HepG2 (cell line): ENCODE measurements around the gene RASA2. TPM values are rescaled to one million over a fixed set of nuclear protein-coding genes. Genes with fewer than 3 reads are reported as not detected.
A peak's percentile ranks its signal among the peaks of the same experiment; 100 is the strongest.

Experiments used
- ATAC-seq: fragments of 200-7000 bp; cut with Tn5 transposase; 3 replicates; pipeline ENCODE4 v1.9.1; 2020; ENCODE audit warnings: mild to moderate bottlenecking, moderate library complexity
- BruUV-seq: library from RNA; stranded (reverse); fragments of 400-500 nt; replicated peaks from 2 replicates; lab custom pipeline; 2021; lab: Mats Ljungman, UMichigan
- CTCF ChIA-PET: fragments of 300-600 bp; formaldehyde crosslinking; extraction: SDS; loops from one replicate; lab custom pipeline; 2021; ENCODE audit warnings: low total read pairs, inconsistent platforms, low intra/inter-chr PET ratio; lab: Yijun Ruan, JAX
- POLR2A ChIA-PET: fragments of 350-600 bp; sonication (Branson Sonifier 250); formaldehyde crosslinking; loops from one replicate; lab custom pipeline; 2020; ENCODE audit warnings: antibody characterized with exemption, inconsistent platforms; lab: Yijun Ruan, JAX
- DNase-seq: peaks from one replicate; pipeline ENCODE4 v3.0.0-alpha.2; 2015; ENCODE audit warnings: low spot score
- FAIRE-seq: peaks from 3 replicates; lab custom pipeline; 2011; peaks lifted over from hg19 to GRCh38; lab: Jason Lieb, UNC
- H2AFZ ChIP-seq: one replicate; pipeline ENCODE4 v1.6.1; 2011; ENCODE audit warnings: low read length, inconsistent platforms
- H3K27ac ChIP-seq: fragments of 300-600 bp; 3 replicates; pipeline ENCODE4 v1.8.0; 2011; ENCODE audit warnings: mixed run types, mild to moderate bottlenecking, mixed read lengths, low read length, inconsistent platforms; ENCODE audit not compliant: insufficient read depth; ENCODE audit errors: extremely low read length
- H3K27me3 ChIP-seq, 2 experiments: fragments of 200-600 bp in 1 of 2; 2 replicates in 1 of 2; 3 replicates in 1 of 2; pipeline versions ENCODE4 v1.6.0 to v1.8.0; 2011; ENCODE audit warnings: low read length in 2 of 2, mild to moderate bottlenecking in 2 of 2, moderate library complexity in 2 of 2, inconsistent platforms in 1 of 2; ENCODE audit not compliant: insufficient read depth in 2 of 2, control insufficient read depth in 1 of 2
- H3K36me3 ChIP-seq, 2 experiments: fragments of 200-600 bp in 1 of 2; replicated peaks in 1 of 2; 2 replicates in 1 of 2; 3 replicates in 1 of 2; pipeline versions ENCODE4 v1.5.1 to v1.8.0; 2011; ENCODE audit warnings: low read length in 2 of 2, inconsistent platforms in 1 of 2; ENCODE audit not compliant: insufficient read depth in 2 of 2, control insufficient read depth in 1 of 2
- H3K4me1 ChIP-seq: 2 replicates; pipeline ENCODE4 v1.5.1; 2012; ENCODE audit warnings: low read length, inconsistent platforms; ENCODE audit not compliant: insufficient read depth
- H3K4me2 ChIP-seq: 2 replicates; pipeline ENCODE4 v1.6.0; 2011; ENCODE audit warnings: low read depth, low read length, inconsistent platforms
- H3K4me3 ChIP-seq, 3 experiments: fragments of 200-600 bp in 1 of 3; sonication (generic), shearing (Covaris generic) in 1 of 3; replicated peaks in 1 of 3; 2 replicates each; pipeline ENCODE4 v1.5.1; 2011 to 2016; ENCODE audit warnings: low read length in 3 of 3, inconsistent platforms in 2 of 3, low read depth in 2 of 3, mild to moderate bottlenecking in 2 of 3, control low read depth in 1 of 3, mixed read lengths in 1 of 3; ENCODE audit not compliant: insufficient read depth in 1 of 3
- H3K79me2 ChIP-seq: one replicate; pipeline ENCODE4 v1.6.1; 2011; ENCODE audit warnings: low read length, inconsistent platforms; ENCODE audit not compliant: insufficient read depth
- H3K9ac ChIP-seq: 2 replicates; pipeline ENCODE4 v1.6.0; 2011; ENCODE audit warnings: mild to moderate bottlenecking, low read depth, low read length, inconsistent platforms; ENCODE audit not compliant: insufficient read depth
- H3K9me3 ChIP-seq: 2 replicates; pipeline ENCODE4 v1.5.1; 2012; ENCODE audit warnings: mild to moderate bottlenecking, low read length
- H4K20me1 ChIP-seq: 2 replicates; pipeline ENCODE4 v1.6.0; 2011; ENCODE audit warnings: inconsistent platforms, mild to moderate bottlenecking, low read length, moderate library complexity; ENCODE audit not compliant: insufficient read depth
- BCL6 ChIP-seq: IDR thresholded peaks from 2 replicates; pipeline ENCODE4 v1.6.1; 2016; ENCODE audit warnings: missing genetic modification reagents, missing compliant biosample characterization
- KLF9 ChIP-seq: IDR thresholded peaks from 2 replicates; pipeline ENCODE4 v1.6.1; 2016; ENCODE audit warnings: low read depth
- NONO ChIP-seq, 2 experiments: fragments of 450-650 bp in 1 of 2; sonication (generic) in 1 of 2; formaldehyde crosslinking in 1 of 2; IDR thresholded peaks in 1 of 2; conservative IDR thresholded peaks in 1 of 2; 2 replicates each; pipeline versions ENCODE4 v1.6.1 to v1.8.0; 2017 to 2022; ENCODE audit warnings: mild to moderate bottlenecking in 1 of 2, missing genetic modification reagents in 1 of 2, moderate library complexity in 1 of 2
- REPIN1 ChIP-seq: sonication (generic); formaldehyde crosslinking; IDR thresholded peaks from 2 replicates; pipeline ENCODE4 v1.8.0; 2022; ENCODE audit warnings: missing genetic modification reagents, low read depth, mild to moderate bottlenecking, borderline replicate concordance
- RFX1 ChIP-seq: fragments of 450-650 bp; IDR thresholded peaks from 2 replicates; pipeline ENCODE4 v1.6.1; 2017
- SIX4 ChIP-seq: sonication (generic); formaldehyde crosslinking; IDR thresholded peaks from 2 replicates; pipeline ENCODE4 v1.4.0; 2020; ENCODE audit warnings: missing genetic modification reagents
- ZFP90 ChIP-seq: sonication (generic); formaldehyde crosslinking; IDR thresholded peaks from 2 replicates; pipeline ENCODE4 v1.8.0; 2022; ENCODE audit warnings: missing genetic modification reagents, mild to moderate bottlenecking, inconsistent platforms, borderline replicate concordance
- ZNF30 ChIP-seq: sonication (generic); formaldehyde crosslinking; IDR thresholded peaks from 2 replicates; pipeline ENCODE4 v1.5.0; 2020; ENCODE audit warnings: mild to moderate bottlenecking, missing genetic modification reagents
- ZNF891 ChIP-seq: sonication (generic); formaldehyde crosslinking; IDR thresholded peaks from 2 replicates; pipeline ENCODE4 v1.5.0; 2020; ENCODE audit warnings: mild to moderate bottlenecking, missing genetic modification reagents
- WGBS: methylation state at CpG from one replicate; pipeline ENCODE4 v1.1.6; 2017; ENCODE audit warnings: low lambda C conversion rate; 5-methylcytosine and 5-hydroxymethylcytosine counted together
- in situ Hi-C: cut with HindIII; loops from 2 replicates; pipeline ENCODE4 v1.10.0; 2017; ENCODE audit warnings: low pct_unique_long_range_greater_than_20kb; ENCODE audit not compliant: extremely low pct_ligation_motif_present
- intact Hi-C: fragments of 100-400 bp; cut with micrococcal nuclease; formaldehyde crosslinking; loops from one replicate; pipeline ENCODE4 v1.10.0; 2022; ENCODE audit not compliant: unreplicated experiment
- polyA plus RNA-seq, 8 experiments: library from polyadenylated mRNA; depleted of rRNA in 3 of 8; stranded (reverse) in 7 of 8; unstranded in 1 of 8; fragments of >200 nt; fragmentation: Illumina TruSeq in 4 of 8; extraction: Trizol in 4 of 8; gene quantifications; 2 replicates each; pipeline versions ENCODE4 v1.2.1 to v1.2.3, GENCODE V29; 2011 to 2016; ENCODE audit warnings: low read depth in 4 of 8, missing spikeins in 1 of 8, mixed read lengths in 1 of 8; ENCODE audit not compliant: insufficient read depth in 1 of 8
- total RNA-seq, 5 experiments: library from RNA; depleted of rRNA; stranded (reverse); fragments of >200 nt; fragmentation: Illumina TruSeq; extraction: Trizol; gene quantifications; 2 replicates each; pipeline ENCODE4 v1.2.3, GENCODE V29; 2016; ENCODE audit warnings: low read depth in 1 of 5
- TF ChIP-seq, protein P1 (sequence below): IDR thresholded peaks from 2 replicates; pipeline ENCODE4 v1.6.1; 2016; ENCODE audit warnings: missing compliant biosample characterization, missing genetic modification reagents, borderline replicate concordance
- TF ChIP-seq, protein P2 (sequence below): sonication (generic); formaldehyde crosslinking; IDR thresholded peaks from 2 replicates; pipeline ENCODE4 v1.5.0; 2020; ENCODE audit warnings: missing genetic modification reagents
- TF ChIP-seq, protein P3 (sequence below): sonication (generic); formaldehyde crosslinking; IDR thresholded peaks from 2 replicates; pipeline ENCODE4 v1.4.0; 2020; ENCODE audit warnings: mild to moderate bottlenecking, missing genetic modification reagents
- TF ChIP-seq, protein P4 (sequence below): sonication (generic); formaldehyde crosslinking; IDR thresholded peaks from 2 replicates; pipeline ENCODE4 v1.8.0; 2022; ENCODE audit warnings: mild to moderate bottlenecking, missing genetic modification reagents; ENCODE audit not compliant: insufficient replicate concordance

RASA2 gene
- total and polyA plus RNA-seq, 2 of the 13 experiments (the other 11 are each of a cell fraction or from before 2014, with no cell fraction given), result 5.4 to 8.5 TPM

DNA sequence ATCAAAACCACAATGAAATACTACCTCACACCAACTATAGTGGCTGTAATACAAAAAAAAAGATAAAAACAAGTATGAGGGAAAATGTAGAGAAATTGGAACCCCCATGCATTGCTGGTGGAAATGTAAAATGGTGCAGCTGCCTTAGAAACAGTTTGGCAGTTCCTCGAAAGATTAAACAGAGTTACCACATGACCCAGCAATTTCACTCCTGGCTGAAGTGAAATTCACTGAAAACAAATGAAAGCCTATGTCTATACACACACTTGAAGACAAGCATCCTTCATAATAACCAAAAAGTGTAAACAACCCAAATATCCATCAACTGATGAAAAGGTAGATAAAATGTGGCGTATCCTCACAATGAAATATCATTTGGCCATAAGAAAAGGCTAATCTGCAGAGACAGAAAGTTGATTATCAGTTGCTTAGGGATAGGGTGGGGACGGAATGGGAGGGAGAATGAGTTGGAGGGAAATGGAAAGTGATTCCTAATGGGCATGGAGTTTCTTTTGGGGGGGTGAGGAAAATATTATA is 20.1 kb upstream of the RASA2 start:
- in situ Hi-C loops (no loop called here), intact Hi-C loops (loop anchor here (10.0 kb wide), 1 partner anchor 178 kb away; no protein-coding TSS in a partner anchor)
- WGBS, result 42% methylated on average over 3 of the region's 3 CpGs
- ATAC-seq (no peak), DNase-seq (no peak), FAIRE-seq (no peak)
- H3K4me1 ChIP-seq, result peaks cover 36% of the 10 kb centered on the region
- no peaks in the 10 kb centered on the region for H3K36me3 ChIP-seq
- BruUV-seq, result no TSS peak
- no peak overlapping the region for H3K4me3 ChIP-seq
- ChIA-PET POLR2A (no interaction called here), CTCF (no interaction called here)
- no peak overlapping the region for H2AFZ ChIP-seq
- H3K9me3 ChIP-seq, result peaks cover 9% of the 10 kb centered on the region
- no peak overlapping the region for H3K4me2 ChIP-seq
- no peak overlapping the region for H3K27ac ChIP-seq
- H3K27me3 ChIP-seq, result no peaks in the 10 kb centered on the region
- H4K20me1 ChIP-seq, result no peaks in the 10 kb centered on the region
- TF ChIP-seq, protein P1, sequence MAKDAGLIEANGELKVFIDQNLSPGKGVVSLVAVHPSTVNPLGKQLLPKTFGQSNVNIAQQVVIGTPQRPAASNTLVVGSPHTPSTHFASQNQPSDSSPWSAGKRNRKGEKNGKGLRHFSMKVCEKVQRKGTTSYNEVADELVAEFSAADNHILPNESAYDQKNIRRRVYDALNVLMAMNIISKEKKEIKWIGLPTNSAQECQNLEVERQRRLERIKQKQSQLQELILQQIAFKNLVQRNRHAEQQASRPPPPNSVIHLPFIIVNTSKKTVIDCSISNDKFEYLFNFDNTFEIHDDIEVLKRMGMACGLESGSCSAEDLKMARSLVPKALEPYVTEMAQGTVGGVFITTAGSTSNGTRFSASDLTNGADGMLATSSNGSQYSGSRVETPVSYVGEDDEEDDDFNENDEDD (CRISPR knock-in tag), result no peak
- peak; percentile 53; the same call in 1 of the 2 replicates for TF ChIP-seq BCL6
- no peaks in the 10 kb centered on the region for H3K79me2 ChIP-seq
- no peak overlapping the region for H3K9ac ChIP-seq

DNA sequence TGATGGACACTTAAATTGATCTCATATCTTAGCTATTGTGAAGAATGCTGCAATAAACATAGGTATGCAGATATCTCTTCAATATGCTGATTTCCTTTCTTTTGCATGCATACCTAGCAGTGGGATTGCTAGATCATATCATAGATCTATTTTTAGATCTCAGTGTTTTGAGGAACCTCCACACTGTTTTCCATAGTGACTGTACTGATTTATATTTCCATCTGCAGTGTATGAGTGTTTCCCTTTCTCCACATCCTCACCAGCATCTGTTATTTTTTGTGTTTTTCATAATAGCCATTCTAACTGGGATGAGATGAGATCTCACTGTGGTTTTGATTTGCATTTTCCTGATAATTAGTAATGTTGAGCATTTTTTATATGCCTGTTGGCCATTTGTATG is 17.1 kb upstream of the RASA2 start:
- in situ Hi-C loops, result no loop called here
- no peak for FAIRE-seq
- no peak overlapping the region for H3K4me2 ChIP-seq
- ChIA-PET POLR2A (interaction anchor here (2.0 kb wide), 1 partner anchor 18 kb away, joined by 5 read pairs; the partner anchor contains the start of gene RASA2), CTCF (no interaction called here)
- no peaks in the 10 kb centered on the region; the same call in 1 of the 2 replicates for H3K9me3 ChIP-seq
- intact Hi-C loops, result loop anchor here (10.0 kb wide), 1 partner anchor 175 kb away; no protein-coding TSS in a partner anchor
- H3K79me2 ChIP-seq, result no peaks in the 10 kb centered on the region
- ATAC-seq, result no peak
- H3K27me3 ChIP-seq, result no peaks in the 10 kb centered on the region
- H3K4me3 ChIP-seq, result no peak overlapping the region
- BruUV-seq, result no TSS peak
- H3K27ac ChIP-seq, result no peak overlapping the region
- H3K36me3 ChIP-seq, result no peaks in the 10 kb centered on the region
- H4K20me1 ChIP-seq, result no peaks in the 10 kb centered on the region
- no peak overlapping the region for H3K9ac ChIP-seq
- no peak overlapping the region for H2AFZ ChIP-seq
- peaks cover 10% of the 10 kb centered on the region; the same call in 1 of the 2 replicates for H3K4me1 ChIP-seq
- no peak for DNase-seq
- no peak for TF ChIP-seq NONO (IDR thresholded peaks at IDR 0.05)
- no peak for TF ChIP-seq NONO (CRISPR knock-in tag; conservative IDR thresholded peaks at IDR 0.05)
- TF ChIP-seq ZFP90 (CRISPR knock-in tag), result no peak
- no peak for TF ChIP-seq REPIN1 (CRISPR knock-in tag)
- no peak for TF ChIP-seq RFX1
- TF ChIP-seq, protein P2, sequence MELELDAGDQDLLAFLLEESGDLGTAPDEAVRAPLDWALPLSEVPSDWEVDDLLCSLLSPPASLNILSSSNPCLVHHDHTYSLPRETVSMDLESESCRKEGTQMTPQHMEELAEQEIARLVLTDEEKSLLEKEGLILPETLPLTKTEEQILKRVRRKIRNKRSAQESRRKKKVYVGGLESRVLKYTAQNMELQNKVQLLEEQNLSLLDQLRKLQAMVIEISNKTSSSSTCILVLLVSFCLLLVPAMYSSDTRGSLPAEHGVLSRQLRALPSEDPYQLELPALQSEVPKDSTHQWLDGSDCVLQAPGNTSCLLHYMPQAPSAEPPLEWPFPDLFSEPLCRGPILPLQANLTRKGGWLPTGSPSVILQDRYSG (CRISPR knock-in tag), result no peak
- no peak for TF ChIP-seq ZNF30 (CRISPR knock-in tag)
- no peak for TF ChIP-seq KLF9
- no peak for TF ChIP-seq ZNF891
- TF ChIP-seq, protein P3, sequence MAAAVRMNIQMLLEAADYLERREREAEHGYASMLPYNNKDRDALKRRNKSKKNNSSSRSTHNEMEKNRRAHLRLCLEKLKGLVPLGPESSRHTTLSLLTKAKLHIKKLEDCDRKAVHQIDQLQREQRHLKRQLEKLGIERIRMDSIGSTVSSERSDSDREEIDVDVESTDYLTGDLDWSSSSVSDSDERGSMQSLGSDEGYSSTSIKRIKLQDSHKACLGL, result no peak
- no peak for TF ChIP-seq SIX4 (CRISPR knock-in tag)
- TF ChIP-seq, protein P4, sequence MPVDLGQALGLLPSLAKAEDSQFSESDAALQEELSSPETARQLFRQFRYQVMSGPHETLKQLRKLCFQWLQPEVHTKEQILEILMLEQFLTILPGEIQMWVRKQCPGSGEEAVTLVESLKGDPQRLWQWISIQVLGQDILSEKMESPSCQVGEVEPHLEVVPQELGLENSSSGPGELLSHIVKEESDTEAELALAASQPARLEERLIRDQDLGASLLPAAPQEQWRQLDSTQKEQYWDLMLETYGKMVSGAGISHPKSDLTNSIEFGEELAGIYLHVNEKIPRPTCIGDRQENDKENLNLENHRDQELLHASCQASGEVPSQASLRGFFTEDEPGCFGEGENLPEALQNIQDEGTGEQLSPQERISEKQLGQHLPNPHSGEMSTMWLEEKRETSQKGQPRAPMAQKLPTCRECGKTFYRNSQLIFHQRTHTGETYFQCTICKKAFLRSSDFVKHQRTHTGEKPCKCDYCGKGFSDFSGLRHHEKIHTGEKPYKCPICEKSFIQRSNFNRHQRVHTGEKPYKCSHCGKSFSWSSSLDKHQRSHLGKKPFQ (CRISPR knock-in tag), result no peak
